DOHH2 (cell line): ENCODE measurements around the gene PIGM.
A peak's percentile ranks its signal among the peaks of the same experiment; 100 is the strongest.

ENCODE experiments used
- H3F3A ChIP-seq: fragments of 200-600 bp; sonication (generic), shearing (Covaris generic); 2 replicates; pipeline ENCODE4 v1.6.0; 2016; ENCODE audit warnings: antibody characterized with exemption, mild to moderate bottlenecking; ENCODE audit not compliant: control insufficient read depth, insufficient read depth
- H3K27ac ChIP-seq: fragments of 200-600 bp; sonication (generic); 2 replicates; pipeline ENCODE4 v1.5.1; 2014; ENCODE audit warnings: low read depth, mild to moderate bottlenecking, low read length, moderate library complexity
- H3K27me3 ChIP-seq: fragments of 200-600 bp; sonication (generic); 2 replicates; pipeline ENCODE4 v1.6.1; 2014; ENCODE audit warnings: mild to moderate bottlenecking, low read length, mixed read lengths; ENCODE audit not compliant: control insufficient read depth
- H3K36me3 ChIP-seq: fragments of 200-600 bp; sonication (generic); 2 replicates; pipeline ENCODE4 v1.6.1; 2014; ENCODE audit warnings: mild to moderate bottlenecking, low read length, moderate library complexity, mixed read lengths; ENCODE audit not compliant: control insufficient read depth
- H3K4me1 ChIP-seq: fragments of 200-600 bp; sonication (generic); 2 replicates; pipeline ENCODE4 v1.6.1; 2014; ENCODE audit warnings: mild to moderate bottlenecking, low read length, mixed read lengths; ENCODE audit not compliant: control insufficient read depth
- H3K4me2 ChIP-seq: fragments of 200-600 bp; sonication (generic); 2 replicates; pipeline ENCODE4 v1.6.0; 2014; ENCODE audit warnings: mild to moderate bottlenecking, low read length, moderate library complexity
- H3K4me3 ChIP-seq: fragments of 200-600 bp; sonication (generic); 2 replicates; pipeline ENCODE4 v1.5.1; 2014; ENCODE audit warnings: mild to moderate bottlenecking, low read length, mixed read lengths
- H3K79me2 ChIP-seq: fragments of 200-600 bp; sonication (generic); 2 replicates; pipeline ENCODE4 v1.6.1; 2014; ENCODE audit warnings: mild to moderate bottlenecking, low read length, mixed read lengths; ENCODE audit not compliant: control insufficient read depth
- H3K9me2 ChIP-seq: fragments of 200-600 bp; sonication (generic); replicated peaks from 2 replicates; pipeline ENCODE4 v1.6.1; 2014; ENCODE audit warnings: mild to moderate bottlenecking, low read length, mixed read lengths; ENCODE audit not compliant: control insufficient read depth
- H3K9me3 ChIP-seq: fragments of 200-600 bp; sonication (generic); 2 replicates; pipeline ENCODE4 v1.6.1; 2014; ENCODE audit warnings: antibody characterized with exemption, low read length, mixed read lengths; ENCODE audit not compliant: control insufficient read depth, insufficient read depth
- H4K20me1 ChIP-seq: fragments of 200-600 bp; sonication (generic); 2 replicates; pipeline ENCODE4 v1.6.0; 2014; ENCODE audit warnings: low read depth, mild to moderate bottlenecking, antibody characterized with exemption, low read length, moderate library complexity; ENCODE audit not compliant: control insufficient read depth, insufficient read depth
- EZH2phosphoT487 ChIP-seq: fragments of 200-600 bp; sonication (generic); IDR thresholded peaks from 2 replicates; pipeline ENCODE4 v1.6.1; 2017; ENCODE audit warnings: borderline replicate concordance, mild to moderate bottlenecking, antibody characterized with exemption, low read length, moderate library complexity, mixed read lengths
- TF ChIP-seq, protein P1 (sequence below): fragments of 200-600 bp; sonication (generic); IDR thresholded peaks from one replicate; pipeline ENCODE4 v1.5.1; 2014; ENCODE audit warnings: antibody characterized with exemption, mild to moderate bottlenecking, low read depth, low read length; ENCODE audit not compliant: poor library complexity, severe bottlenecking

The PIGM gene

DNA sequence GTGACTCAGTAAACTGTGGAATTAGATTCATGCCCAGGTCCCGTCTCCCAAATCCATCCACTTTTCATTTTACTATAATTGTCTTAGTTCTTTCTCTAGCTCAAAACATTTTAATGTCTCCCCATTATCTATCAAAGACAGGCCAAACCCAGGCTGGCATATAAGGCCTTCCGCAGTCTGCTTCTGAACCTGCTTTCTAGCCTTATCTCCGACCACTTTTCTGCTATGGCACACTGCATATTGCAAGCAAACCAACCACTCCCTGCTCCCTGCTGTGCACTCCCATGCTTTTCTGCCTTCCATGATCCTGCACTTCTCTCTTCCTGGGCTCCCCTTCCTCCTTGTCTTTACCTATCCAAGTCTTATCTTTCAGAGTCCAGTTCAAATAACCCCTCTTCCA, 17.3 kb upstream of the PIGM start:
- H3F3A ChIP-seq, result no peaks in the 10 kb centered on the region
- peaks cover 12% of the 10 kb centered on the region for H3K4me1 ChIP-seq
- H3K27me3 ChIP-seq, result peaks cover 55% of the 10 kb centered on the region
- no peaks in the 10 kb centered on the region for H3K79me2 ChIP-seq
- H3K4me2 ChIP-seq, result no peak overlapping the region
- TF ChIP-seq, protein P1, sequence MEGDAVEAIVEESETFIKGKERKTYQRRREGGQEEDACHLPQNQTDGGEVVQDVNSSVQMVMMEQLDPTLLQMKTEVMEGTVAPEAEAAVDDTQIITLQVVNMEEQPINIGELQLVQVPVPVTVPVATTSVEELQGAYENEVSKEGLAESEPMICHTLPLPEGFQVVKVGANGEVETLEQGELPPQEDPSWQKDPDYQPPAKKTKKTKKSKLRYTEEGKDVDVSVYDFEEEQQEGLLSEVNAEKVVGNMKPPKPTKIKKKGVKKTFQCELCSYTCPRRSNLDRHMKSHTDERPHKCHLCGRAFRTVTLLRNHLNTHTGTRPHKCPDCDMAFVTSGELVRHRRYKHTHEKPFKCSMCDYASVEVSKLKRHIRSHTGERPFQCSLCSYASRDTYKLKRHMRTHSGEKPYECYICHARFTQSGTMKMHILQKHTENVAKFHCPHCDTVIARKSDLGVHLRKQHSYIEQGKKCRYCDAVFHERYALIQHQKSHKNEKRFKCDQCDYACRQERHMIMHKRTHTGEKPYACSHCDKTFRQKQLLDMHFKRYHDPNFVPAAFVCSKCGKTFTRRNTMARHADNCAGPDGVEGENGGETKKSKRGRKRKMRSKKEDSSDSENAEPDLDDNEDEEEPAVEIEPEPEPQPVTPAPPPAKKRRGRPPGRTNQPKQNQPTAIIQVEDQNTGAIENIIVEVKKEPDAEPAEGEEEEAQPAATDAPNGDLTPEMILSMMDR, result no peak
- no peak for TF ChIP-seq EZH2phosphoT487
- no peaks in the 10 kb centered on the region for H3K9me2 ChIP-seq
- H3K9me3 ChIP-seq, result no peaks in the 10 kb centered on the region
- no peak overlapping the region for H3K4me3 ChIP-seq
- H3K27ac ChIP-seq, result no peak overlapping the region
- H3K36me3 ChIP-seq, result no peaks in the 10 kb centered on the region
- no peaks in the 10 kb centered on the region for H4K20me1 ChIP-seq

DNA sequence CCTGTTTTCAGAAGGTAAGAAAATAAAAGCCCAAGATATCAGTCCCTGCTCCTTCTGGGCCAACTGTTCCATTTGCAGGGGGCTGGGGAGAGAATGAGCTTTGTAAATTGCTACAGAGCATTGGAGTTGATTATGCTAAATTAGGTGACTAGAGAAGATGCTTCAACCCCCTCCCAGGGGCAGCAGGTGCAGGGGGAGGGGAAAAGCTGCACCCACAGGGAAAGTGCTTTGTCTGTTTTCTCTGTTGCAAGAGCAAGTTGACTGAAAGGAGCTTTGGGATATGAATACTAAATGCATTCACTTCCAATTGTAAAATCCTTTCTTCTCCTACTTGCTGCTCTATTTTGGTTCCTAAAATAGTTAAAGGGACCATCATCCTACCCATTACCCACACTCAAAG, 16.5 kb upstream of the PIGM start:
- Histone ChIP-seq H3K4me2 (no peak overlapping the region), H3K36me3 (no peaks in the 10 kb centered on the region), H3K27ac (no peak overlapping the region), H3F3A (no peaks in the 10 kb centered on the region), H3K9me2 (no peaks in the 10 kb centered on the region), H3K4me1 (peaks cover 12% of the 10 kb centered on the region), H3K27me3 (peaks cover 48% of the 10 kb centered on the region), H3K4me3 (no peak overlapping the region), H3K79me2 (no peaks in the 10 kb centered on the region), H4K20me1 (no peaks in the 10 kb centered on the region), H3K9me3 (no peaks in the 10 kb centered on the region)
- TF ChIP-seq EZH2phosphoT487, result no peak
- TF ChIP-seq, protein P1, result no peak

DNA sequence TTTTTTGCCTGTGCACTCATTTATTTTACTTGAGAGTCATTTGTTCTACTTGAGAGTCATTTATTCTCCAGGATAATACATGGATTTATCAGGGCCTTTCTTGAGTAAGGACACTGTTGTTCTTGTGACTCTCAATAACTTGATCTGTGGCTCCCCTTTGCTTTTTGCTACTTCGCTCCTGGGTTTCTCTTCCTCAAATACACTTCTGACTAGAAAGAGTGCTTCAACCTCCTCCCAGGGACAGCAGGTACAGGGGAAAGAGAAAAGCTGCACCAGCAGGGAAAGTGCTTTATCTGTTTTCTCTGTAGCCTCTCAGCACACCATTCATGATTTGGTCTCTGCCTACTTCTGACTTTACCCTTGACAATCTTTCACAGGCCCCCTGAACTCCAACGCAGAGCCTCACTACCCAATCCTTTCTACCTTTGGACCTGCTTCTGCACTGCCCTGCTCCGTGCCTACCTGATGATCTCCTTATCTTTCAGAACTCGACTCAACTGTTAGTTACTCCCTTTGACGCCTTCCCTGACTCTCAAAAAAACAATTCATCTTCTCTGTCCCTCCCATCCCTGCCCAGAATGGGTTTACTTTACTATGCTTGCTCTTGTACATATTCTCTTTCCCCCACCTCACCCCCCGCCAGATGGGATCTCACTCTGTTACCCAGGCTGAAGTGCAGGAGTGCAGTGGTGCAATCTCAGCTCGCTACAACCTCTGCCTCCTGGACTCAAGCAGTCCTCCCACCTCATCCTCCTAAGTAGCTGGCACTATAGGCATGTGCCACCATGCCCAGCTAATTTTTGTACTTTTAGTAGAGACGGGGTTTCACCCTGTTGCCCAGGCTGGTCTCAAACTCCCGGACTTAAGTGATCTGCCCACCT, 15.6 kb upstream of the PIGM start:
- Histone ChIP-seq H4K20me1 (no peaks in the 10 kb centered on the region), H3K9me2 (no peaks in the 10 kb centered on the region), H3K79me2 (no peaks in the 10 kb centered on the region), H3K4me3 (peak overlapping the region; percentile 63), H3K27me3 (peaks cover 38% of the 10 kb centered on the region), H3K27ac (no peak overlapping the region), H3K4me2 (peak overlapping the region; percentile 84), H3K36me3 (no peaks in the 10 kb centered on the region), H3F3A (no peaks in the 10 kb centered on the region), H3K4me1 (peaks cover 12% of the 10 kb centered on the region), H3K9me3 (no peaks in the 10 kb centered on the region)
- TF ChIP-seq EZH2phosphoT487, result no peak
- TF ChIP-seq, protein P1, result no peak
